Choroid plexus epithelial cell (primary cell): ENCODE data around the gene PRR5L.
"Not testable (repeated sequence)": the region's sequence is repeated elsewhere in the genome, so short reads cannot be mapped to it uniquely, and the experiment has no call there.

Experiments used
- DNase-seq: peaks from one replicate; pipeline ENCODE4 v3.0.0-alpha.2; 2010; ENCODE audit warnings: low read depth
- H3K4me3 ChIP-seq: 2 replicates; pipeline ENCODE4 v1.5.1; 2011; ENCODE audit warnings: low read depth, mild to moderate bottlenecking, control low read depth, low read length, moderate library complexity
- TF ChIP-seq, protein P1 (sequence below): conservative IDR thresholded peaks from 2 replicates; pipeline ENCODE4 v1.5.1; 2011; ENCODE audit warnings: low read depth, mild to moderate bottlenecking, control low read depth, inconsistent platforms, low read length, moderate library complexity

The PRR5L gene

DNA sequence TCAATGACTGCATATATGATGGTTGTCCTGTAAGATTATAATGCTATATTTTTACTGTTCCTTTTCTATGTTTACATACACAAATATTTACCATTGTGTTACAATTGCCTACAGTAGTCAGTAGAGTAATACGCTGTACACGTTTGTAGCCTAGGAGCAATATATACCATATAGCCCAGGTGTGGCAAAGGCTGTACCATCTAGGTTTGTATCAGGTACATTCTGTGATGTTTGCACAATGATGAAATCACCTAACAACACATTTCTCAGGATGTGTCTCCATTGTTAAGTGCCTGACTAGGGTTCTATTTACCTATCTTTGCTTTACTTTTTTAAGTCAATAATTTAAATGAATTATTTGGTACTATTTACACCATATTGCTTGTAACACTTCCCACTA lies 21.9 kb downstream of the PRR5L start:
- no peak overlapping the region for H3K4me3 ChIP-seq
- DNase-seq, result no peak
- TF ChIP-seq, protein P1, sequence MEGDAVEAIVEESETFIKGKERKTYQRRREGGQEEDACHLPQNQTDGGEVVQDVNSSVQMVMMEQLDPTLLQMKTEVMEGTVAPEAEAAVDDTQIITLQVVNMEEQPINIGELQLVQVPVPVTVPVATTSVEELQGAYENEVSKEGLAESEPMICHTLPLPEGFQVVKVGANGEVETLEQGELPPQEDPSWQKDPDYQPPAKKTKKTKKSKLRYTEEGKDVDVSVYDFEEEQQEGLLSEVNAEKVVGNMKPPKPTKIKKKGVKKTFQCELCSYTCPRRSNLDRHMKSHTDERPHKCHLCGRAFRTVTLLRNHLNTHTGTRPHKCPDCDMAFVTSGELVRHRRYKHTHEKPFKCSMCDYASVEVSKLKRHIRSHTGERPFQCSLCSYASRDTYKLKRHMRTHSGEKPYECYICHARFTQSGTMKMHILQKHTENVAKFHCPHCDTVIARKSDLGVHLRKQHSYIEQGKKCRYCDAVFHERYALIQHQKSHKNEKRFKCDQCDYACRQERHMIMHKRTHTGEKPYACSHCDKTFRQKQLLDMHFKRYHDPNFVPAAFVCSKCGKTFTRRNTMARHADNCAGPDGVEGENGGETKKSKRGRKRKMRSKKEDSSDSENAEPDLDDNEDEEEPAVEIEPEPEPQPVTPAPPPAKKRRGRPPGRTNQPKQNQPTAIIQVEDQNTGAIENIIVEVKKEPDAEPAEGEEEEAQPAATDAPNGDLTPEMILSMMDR, result no peak

DNA sequence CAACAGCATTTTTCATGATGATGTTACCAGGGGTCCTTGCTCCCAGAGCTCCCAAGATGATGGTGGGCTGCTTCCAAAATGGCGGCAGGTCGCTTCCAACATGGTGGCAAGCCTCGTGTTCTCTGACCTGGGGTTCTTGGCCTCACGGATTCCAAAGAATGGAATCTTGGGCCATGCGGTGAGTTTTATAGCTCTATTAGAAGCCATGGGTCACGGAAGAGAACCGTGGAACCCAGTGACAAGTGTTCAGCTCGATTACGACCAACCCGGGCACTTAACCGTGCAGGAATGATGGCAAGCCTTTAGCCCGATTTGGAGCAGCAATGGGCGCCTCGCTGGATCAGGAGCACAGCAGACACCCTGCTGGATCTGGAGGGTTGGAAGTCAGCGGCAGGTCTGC lies 28.9 kb downstream of the PRR5L start:
- DNase-seq, H3K4me3 ChIP-seq: not testable (repeated sequence)

DNA sequence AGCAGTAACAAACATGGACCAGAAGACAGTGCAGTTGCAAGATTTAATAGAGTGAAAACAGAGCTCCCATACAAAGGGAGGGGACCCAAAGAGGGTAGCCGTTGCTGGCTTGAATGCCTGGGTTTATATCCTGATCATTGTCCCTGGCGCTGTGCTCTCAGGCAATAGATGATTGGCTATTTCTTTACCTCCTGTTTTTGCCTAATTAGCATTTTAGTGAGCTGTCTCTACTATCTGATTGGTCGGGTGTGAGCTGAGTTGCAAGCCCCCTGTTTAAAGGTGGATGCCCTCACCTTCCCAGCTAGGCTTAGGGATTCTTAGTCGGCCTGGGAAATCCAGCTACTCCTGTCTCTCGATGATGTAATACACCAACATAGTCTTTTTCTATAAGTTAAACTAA lies 29.3 kb downstream of the PRR5L start:
- not testable (repeated sequence) for DNase-seq, H3K4me3 ChIP-seq

DNA sequence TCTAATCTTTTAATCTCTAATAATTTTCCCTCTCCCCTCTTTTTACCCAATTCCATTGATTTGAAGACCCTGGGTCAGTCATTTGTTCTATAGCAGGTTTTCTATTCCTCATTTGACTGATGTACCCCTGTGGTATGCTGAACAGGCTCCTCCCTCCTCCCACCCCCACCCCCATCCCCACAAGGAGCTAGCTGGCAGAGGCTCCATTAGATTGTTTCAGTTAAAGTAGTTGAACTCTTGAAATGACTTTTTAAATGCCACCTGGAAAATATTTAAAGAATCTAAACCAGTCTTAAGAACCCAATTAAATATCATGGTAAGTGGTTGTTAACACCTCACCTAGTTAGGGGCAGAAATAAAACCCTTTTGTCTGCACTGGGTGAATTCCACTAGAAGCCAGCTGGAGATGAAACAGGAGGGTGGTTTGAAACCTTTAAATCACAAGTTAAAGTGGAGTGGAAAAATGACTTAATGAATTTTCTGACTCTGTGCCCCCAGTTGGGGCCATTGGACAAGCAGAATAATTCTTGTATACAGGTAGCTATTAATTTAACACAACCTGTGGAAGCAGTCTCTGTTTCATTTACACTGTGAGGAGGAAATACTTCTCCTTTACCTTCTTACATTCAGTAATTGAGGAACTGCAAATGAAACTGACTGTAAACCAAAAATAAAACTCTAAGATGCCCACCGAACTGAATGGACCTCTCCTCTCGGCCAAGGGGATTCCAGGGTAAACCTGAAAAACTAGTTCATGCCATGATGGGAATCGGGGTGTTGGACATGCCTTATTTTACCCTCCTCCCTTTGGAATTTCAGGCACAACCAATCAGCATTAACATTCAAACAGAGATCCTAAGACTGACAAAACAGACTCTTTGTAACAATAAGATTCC lies 30.7 kb downstream of the PRR5L start:
- TF ChIP-seq, protein P1, result no peak
- no peak overlapping the region for H3K4me3 ChIP-seq

DNA sequence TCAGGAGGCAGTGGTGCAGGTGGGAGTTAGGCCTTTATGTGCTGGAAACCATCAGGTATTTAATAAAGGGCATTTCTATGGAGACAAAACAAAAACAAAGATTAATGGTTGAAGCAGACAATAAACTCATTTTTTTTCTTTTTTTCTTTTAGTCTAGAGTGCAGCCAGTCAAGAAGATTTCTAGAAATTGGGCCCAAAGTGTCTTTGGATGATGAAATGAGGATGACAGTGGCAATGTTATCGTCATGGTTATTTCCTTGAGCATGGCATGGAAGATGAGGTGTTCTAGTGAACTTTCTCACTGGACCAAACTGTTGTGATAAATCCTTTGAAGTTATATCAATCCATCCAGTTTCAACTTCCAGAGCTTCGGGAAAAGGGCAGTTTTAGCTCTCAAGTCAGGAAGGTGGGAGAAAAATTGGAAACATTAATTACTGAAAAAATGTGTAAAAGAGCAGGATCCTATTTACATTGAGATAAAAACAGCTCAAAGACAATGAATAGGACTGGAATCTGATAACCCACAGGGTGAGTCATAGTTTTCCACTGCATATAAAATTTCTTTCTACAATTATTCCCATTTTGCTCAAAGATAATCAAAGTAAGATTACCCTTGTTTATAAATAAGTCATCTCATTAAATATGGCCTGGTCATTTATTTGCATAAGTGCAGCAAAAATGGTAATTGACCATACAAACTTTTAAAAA lies 33.0 kb downstream of the PRR5L start:
- no peak for DNase-seq
- H3K4me3 ChIP-seq, result no peak overlapping the region
- TF ChIP-seq, protein P1, result no peak

More for the DNA sequence above, 30.7 kb downstream of the PRR5L start:
- DNase-seq, result no peak

DNA sequence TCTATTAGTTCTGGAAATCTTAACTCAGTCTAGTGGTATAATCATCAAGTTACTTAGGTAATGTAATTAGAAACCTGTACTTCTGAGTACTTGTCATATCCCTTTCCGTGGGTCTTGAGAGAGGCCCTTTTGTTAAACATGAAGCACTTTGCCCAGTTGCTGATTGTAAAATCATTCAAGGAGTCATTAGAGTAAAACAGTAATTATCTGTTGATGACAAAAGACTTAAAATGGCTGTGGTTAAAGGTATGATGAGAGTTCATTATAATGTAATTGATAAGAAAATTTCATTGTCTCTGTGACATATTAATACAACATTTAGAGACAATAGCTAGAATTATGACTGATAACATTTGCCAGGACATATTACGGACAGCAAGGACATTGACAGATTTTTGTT lies 34.3 kb downstream of the PRR5L start:
- TF ChIP-seq, protein P1, result no peak
- DNase-seq, result no peak
- H3K4me3 ChIP-seq, result no peak overlapping the region

DNA sequence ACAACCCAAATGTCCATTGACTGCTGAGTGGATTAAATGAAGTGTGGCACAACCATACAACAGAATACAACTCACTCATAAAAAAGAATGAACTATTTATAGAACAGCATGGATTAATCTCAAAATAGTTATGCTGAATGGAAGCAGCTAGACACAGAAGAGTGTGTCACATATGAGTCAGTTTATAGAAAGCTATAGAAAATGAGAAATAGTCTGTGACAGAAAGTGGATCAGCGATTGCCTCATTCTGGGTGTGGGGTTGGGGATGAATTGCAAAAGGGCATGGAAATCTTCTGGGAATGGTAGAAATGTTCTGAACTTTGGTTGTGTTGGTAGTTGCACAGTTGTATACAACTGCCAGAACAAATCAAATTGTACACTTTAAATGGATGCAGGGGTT lies 37.4 kb downstream of the PRR5L start:
- TF ChIP-seq, protein P1, result no peak
- H3K4me3 ChIP-seq, result no peak overlapping the region
- DNase-seq, result peak; percentile 20

DNA sequence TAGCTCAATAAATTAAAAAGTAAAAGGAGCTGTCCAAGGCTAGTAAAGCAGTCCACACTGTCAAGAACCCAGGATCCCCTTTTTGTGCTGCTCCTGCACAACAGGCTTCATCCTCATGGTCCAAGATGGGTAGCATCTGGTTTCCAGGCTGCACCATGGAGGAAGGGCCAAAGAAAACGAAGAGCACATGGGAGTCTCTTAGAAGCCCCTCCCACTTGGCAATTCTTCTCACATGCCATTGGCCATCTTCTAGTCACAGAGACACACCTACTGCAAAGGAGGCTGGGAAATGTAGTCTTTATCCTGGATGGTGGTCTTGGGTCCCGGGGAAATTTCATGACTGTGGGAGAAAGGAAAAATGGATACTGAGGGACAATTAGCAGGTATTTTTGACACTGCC lies 37.8 kb downstream of the PRR5L start:
- DNase-seq, result peak; percentile 72
- TF ChIP-seq, protein P1, result no peak
- H3K4me3 ChIP-seq, result no peak overlapping the region
